ENCODE measurements around the gene TBXAS1. TPM values are rescaled to one million over a fixed set of nuclear protein-coding genes. Genes with fewer than 3 reads are reported as not detected.

TBXAS1 gene
- total RNA-seq, 2 donors from 2014 or later: 3.6 to 10.6 TPM

- ATAC-seq: no peak
- H3K36me3 ChIP-seq (replicated peaks in 1 of 2; ENCODE audit: insufficient read depth in 1 of 2, low read depth in 2 of 2): no peaks in the 10 kb centered on the region
- WGBS, 2 donors: 80 to 87% methylated on average over 6 of the region's 6 CpGs
- H3K4me1 ChIP-seq: no peaks in the 10 kb centered on the region
- no peak overlapping the region for H3K27ac ChIP-seq
- no peaks in the 10 kb centered on the region for H3K9me3 ChIP-seq
- TF ChIP-seq, protein P1, sequence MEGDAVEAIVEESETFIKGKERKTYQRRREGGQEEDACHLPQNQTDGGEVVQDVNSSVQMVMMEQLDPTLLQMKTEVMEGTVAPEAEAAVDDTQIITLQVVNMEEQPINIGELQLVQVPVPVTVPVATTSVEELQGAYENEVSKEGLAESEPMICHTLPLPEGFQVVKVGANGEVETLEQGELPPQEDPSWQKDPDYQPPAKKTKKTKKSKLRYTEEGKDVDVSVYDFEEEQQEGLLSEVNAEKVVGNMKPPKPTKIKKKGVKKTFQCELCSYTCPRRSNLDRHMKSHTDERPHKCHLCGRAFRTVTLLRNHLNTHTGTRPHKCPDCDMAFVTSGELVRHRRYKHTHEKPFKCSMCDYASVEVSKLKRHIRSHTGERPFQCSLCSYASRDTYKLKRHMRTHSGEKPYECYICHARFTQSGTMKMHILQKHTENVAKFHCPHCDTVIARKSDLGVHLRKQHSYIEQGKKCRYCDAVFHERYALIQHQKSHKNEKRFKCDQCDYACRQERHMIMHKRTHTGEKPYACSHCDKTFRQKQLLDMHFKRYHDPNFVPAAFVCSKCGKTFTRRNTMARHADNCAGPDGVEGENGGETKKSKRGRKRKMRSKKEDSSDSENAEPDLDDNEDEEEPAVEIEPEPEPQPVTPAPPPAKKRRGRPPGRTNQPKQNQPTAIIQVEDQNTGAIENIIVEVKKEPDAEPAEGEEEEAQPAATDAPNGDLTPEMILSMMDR (IDR thresholded peaks at IDR 0.05): no peak
- no peak for TF ChIP-seq POLR2A (IDR thresholded peaks at IDR 0.05)
- no peak overlapping the region for H3K4me3 ChIP-seq
- intact Hi-C loops (cut with DNase I): no loop called here
- no peaks in the 10 kb centered on the region for H3K27me3 ChIP-seq
- DNase-seq: no peak
Measured at GRCh38 chr7:139813151-139813550, 15.9 kb upstream of the TBXAS1 start.

GRCh38 chr7:139813689-139814088 is 15.4 kb upstream of the TBXAS1 start:
- no peak for ATAC-seq
- 74 to 85% methylated on average over 2 of the region's 2 CpGs for WGBS, 2 donors
- no peaks in the 10 kb centered on the region for H3K36me3 ChIP-seq (replicated peaks in 1 of 2; ENCODE audit: insufficient read depth in 1 of 2, low read depth in 2 of 2)
- no peak for DNase-seq
- H3K9me3 ChIP-seq: no peaks in the 10 kb centered on the region
- no peaks in the 10 kb centered on the region for H3K27me3 ChIP-seq
- TF ChIP-seq, protein P1 (IDR thresholded peaks at IDR 0.05): no peak
- TF ChIP-seq POLR2A (IDR thresholded peaks at IDR 0.05): no peak
- no peaks in the 10 kb centered on the region for H3K4me1 ChIP-seq
- no peak overlapping the region for H3K4me3 ChIP-seq
- no peak overlapping the region for H3K27ac ChIP-seq
- intact Hi-C loops (cut with DNase I): no loop called here

DNA sequence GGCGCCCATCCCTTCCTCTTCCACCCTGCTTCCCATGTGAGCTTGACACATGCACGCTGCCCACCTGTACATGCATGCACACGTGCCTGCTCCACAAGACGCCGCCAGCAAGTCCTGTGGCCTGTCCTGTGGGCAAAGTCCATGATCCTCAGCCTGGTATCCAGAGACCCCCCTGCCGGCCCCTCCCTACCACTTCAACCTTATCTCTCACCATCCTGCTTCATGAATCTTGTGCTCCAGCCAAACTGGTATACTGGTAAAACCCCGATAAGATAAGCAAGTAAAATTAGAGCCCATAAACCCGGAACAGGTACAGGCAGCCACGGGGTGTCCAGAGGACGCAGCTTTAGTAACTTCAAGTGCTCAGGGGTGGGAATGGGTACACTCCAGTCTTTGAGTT is 11.8 kb upstream of the TBXAS1 start:
- Histone ChIP-seq H3K9me3 (no peaks in the 10 kb centered on the region), H3K4me1 (no peaks in the 10 kb centered on the region), H3K4me3 (no peak overlapping the region), H3K27me3 (no peaks in the 10 kb centered on the region), H3K27ac (no peak overlapping the region), H3K36me3 (replicated peaks in 1 of 2; ENCODE audit: insufficient read depth in 1 of 2, low read depth in 2 of 2) (no peaks in the 10 kb centered on the region)
- ATAC-seq: no peak
- TF ChIP-seq POLR2A (IDR thresholded peaks at IDR 0.05): no peak
- TF ChIP-seq, protein P1 (IDR thresholded peaks at IDR 0.05): no peak
- DNase-seq: no peak
- 89 to 91% methylated on average over 10 of the region's 10 CpGs for WGBS, 2 donors
- intact Hi-C loops (cut with DNase I): no loop called here

DNA sequence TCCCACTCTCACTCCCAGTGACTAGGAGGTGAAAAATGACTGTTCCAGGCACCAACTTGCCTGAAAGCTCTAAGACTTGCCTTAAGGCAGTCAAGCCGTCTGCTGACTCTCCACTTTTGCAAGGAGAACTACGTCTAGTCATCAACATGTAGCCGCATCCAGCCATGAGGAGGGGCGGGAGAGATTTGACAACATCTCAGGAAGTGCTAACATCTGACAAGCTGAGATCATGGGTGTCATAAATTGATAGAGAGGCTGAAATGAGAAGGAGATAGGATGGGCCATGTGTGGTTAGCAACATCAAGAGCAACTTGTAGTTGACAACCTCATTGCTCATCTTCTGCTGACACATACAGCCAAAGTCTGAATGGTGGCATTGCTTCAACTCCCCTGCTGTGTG is 9.0 kb upstream of the TBXAS1 start:
- Histone ChIP-seq H3K27me3 (no peaks in the 10 kb centered on the region), H3K27ac (no peak overlapping the region), H3K36me3 (replicated peaks in 1 of 2; ENCODE audit: insufficient read depth in 1 of 2, low read depth in 2 of 2) (no peaks in the 10 kb centered on the region), H3K9me3 (no peaks in the 10 kb centered on the region), H3K4me3 (no peak overlapping the region), H3K4me1 (no peaks in the 10 kb centered on the region)
- ATAC-seq (no peak), DNase-seq (peak in 1 of 4 donors; percentile 23)
- TF ChIP-seq, protein P1 (IDR thresholded peaks at IDR 0.05): no peak
- no peak for TF ChIP-seq POLR2A (IDR thresholded peaks at IDR 0.05)
- 78 to 81% methylated on average over 4 of the region's 4 CpGs for WGBS, 2 donors
- intact Hi-C loops (cut with DNase I): no loop called here

DNA sequence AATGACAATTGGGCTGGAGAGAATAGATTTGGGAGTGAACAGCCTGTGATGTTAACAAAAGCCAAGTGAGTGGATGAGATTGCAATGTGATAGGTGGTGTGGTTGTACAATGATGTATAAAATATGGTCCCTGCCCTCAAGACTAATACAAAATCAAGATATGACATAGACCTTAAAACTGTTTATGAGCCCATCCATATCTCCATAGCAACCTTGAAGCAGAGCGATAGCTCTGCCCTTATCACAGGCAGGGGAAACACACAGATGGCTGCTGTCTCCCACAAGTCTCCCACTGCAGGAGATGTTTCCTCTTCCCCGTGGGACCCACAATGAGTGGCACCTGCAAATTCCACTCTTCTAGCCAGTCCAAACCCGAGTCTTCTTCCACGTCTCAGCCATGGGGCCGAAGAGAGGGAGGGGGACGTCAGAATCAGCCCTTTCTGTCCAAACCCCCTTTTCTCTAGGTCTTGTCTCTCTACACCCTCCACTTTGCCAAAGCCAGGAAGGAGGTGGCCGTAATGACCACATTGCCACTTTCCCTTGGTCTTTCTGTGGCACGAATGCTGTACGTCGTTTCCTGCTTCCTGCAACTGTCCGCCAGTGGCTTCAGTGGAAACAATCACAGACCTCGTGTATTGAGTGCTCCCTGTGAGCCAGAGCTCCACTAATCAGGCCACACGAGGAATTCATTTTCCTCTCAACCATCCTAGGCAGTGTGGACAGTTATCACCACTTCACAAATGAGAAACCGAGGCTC is 7.5 kb upstream of the TBXAS1 start:
- ATAC-seq (no peak), DNase-seq (no peak)
- 54 to 64% methylated on average over 14 of the region's 14 CpGs for WGBS, 2 donors
- intact Hi-C loops (cut with DNase I): no loop called here
- TF ChIP-seq, protein P1 (IDR thresholded peaks at IDR 0.05): no peak
- TF ChIP-seq POLR2A (IDR thresholded peaks at IDR 0.05): no peak
- Histone ChIP-seq H3K36me3 (replicated peaks in 1 of 2; ENCODE audit: insufficient read depth in 1 of 2, low read depth in 2 of 2) (no peaks in the 10 kb centered on the region), H3K27ac (no peak overlapping the region), H3K4me1 (no peaks in the 10 kb centered on the region), H3K4me3 (no peak overlapping the region), H3K27me3 (no peaks in the 10 kb centered on the region), H3K9me3 (no peaks in the 10 kb centered on the region)
